Brain pericyte (primary cell): ENCODE data around the gene SLC44A1.

Source experiments
- DNase-seq: peaks from one replicate; pipeline ENCODE4 v3.0.0-alpha.2; 2012; ENCODE audit warnings: low read depth, low spot score

Gene SLC44A1

DNA sequence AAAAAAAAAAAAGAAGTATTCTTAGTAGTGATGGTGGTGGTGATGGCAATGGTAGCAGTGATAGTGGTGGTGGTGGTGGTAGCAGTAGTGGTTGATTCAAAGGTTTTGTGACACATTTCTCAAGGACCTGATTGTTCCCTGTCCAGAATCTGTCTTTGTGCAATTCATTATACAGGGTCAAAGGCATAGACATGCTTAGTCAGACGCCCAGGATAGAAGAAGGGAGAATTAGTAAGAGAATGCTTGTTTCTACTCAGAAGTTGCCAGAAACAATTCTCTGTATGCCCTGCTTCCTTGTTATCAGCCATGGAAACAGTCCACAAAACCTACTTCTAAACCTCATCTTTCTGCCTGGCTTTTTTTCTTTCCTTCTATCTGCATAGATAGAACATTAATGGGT, 89.4 kb downstream of the SLC44A1 start:
- no peak for DNase-seq

DNA sequence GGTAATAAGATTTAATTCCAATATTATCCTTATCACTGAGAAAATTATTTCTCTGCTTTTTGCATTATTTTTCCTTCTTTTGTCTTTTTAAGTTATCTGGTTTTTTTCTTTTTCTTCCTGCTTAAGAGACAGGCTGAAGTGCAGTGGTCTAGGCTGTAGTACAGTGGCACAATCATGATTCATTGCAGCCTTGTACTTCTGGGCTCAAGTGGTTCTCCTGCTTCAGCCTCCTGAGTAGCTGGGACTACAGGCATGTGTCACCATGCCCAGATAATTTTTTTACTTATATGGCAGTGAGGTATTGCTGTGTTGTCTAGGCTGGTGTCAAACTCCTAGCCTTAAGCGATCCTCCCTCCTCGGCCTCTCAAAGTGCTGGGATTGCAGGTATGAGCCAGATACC, 93.9 kb downstream of the SLC44A1 start:
- no peak for DNase-seq

DNA sequence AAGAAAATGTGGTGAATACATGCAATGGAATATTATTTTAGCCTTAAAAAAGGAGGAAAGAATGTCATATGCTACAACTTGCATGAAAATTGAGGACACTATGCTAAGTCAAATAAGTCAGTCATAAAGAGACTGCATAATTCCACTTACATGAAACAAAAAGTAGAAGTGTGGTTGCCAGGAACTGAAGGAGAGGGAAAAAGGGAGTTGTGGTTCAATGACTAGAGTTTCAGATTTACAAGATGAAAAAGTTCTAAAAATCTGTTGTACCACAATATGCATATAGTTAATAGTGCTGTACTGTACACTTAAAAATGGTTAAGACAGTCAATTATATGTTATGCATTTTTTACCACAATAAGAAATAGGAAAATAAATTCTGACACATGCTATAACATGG, 95.4 kb downstream of the SLC44A1 start:
- DNase-seq, result no peak

DNA sequence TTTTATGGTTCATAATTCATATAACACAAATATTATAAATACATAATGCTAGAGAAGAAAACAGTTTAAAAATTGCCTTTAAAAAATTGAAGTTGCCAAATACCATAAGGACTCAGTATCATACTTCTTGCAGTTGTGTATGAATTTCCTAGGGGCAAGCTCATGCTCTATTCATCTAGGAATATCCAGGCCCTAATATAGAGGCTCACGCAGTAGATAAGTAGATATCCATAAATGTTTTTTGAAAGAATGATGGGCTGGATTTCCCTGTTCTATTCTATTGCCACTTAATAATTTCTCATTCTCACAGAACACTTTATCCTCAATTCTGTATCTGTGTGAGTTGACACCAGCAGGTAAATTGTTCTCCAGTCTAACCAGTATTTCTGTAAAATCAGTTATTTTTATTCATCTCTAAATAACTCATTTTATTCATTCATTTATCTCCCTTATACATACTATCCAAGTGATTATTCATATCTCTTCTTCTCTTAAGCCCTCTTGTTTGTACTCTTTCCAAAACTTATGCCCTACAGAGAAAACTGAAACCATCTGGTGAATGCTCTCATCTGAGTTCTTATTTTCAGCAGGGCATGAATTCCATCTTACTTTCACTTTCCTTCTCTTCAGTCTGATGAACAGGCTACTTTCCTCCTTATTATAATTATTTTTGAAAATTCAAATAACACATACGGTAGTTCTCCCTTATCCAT, 97.1 kb downstream of the SLC44A1 start:
- DNase-seq, result no peak

DNA sequence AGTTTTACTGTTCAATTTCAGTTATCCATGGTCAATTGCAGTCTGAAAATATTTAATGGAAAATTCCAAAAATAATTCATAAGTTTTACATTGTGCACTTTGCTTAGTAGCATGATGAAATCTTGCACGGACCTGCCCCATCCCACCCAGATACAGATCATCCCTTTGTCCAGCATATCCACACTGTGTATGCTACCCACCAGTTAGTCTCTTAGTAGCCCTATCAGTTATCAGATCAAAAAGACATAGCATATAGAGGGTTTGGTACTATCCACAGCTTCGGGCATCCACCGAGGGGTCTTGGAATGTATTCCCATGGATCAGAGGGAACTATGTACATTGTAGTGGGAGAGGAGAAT, 97.7 kb downstream of the SLC44A1 start:
- no peak for DNase-seq

DNA sequence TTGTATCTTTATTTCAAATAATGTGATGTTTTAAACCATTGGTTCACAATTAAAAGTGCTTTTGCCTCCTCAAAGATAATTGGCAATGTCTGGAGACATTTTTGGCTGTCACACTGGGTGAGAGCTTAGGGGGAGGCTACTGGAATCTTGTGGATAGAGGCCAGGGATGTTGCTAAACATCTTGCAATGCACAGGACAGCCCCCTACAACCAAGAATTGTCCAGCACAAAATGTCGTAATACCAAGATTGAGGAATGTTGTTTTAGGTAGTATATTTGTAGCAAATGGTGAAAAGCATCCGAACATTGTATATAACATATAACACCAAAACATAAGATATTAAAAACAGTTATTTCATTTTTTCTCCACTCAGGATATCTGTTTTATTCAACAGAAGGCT, 99.8 kb downstream of the SLC44A1 start:
- DNase-seq, result no peak

DNA sequence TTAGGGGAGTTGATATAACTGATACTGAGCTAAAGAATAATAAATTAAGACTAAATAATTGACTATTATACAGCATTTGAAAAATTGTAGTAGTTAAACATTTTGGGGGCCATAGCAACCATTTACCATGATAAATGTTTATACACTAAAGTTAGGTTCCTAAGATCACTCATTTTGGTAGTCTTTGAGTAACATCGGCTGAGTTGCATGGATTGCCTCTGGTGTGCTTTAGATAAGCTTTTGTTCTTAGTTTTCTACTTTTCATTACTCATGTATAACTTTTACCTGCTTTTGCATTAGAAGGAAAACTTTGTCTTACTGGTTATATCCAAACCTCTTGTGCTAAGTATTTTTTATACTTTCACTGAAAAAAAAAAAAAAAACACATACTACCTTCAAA, 101.2 kb downstream of the SLC44A1 start:
- no peak for DNase-seq

DNA sequence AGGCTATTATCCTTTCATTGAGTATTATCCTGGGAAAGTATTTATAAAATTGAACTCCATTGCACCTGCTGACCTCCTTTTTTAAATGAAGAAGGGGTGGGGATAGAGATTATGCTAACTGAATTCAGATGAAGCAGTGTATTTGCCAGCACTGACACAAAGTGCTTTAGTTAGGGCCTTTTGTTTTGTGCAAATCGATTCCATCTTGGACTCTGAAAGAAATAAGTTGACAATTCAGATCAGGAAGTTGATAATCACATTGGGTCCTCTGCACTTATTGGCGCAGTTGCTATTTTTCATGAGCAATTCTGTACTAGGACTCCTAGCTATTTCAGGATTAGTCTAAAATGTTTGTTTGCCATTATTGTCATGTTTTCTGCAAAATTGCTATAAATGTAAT, 101.8 kb downstream of the SLC44A1 start:
- DNase-seq, result no peak

DNA sequence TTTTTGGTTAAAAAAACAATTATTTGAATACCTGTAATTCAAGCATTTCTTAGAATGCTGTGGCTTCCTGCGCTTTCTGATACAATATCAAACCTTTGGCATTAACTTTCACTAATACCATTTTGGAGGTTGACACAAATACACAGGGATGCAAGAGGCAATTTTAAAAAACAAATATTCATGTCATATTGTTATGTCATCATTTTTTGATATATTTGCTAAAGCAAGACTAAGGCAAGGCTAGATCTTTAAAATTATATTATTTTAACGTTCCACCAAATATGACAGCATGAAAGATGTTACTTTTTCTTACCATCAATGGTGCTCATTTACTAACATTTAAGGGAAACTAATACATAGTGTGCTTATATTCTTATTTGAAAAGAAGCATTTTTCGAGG, 110.0 kb downstream of the SLC44A1 start:
- no peak for DNase-seq

DNA sequence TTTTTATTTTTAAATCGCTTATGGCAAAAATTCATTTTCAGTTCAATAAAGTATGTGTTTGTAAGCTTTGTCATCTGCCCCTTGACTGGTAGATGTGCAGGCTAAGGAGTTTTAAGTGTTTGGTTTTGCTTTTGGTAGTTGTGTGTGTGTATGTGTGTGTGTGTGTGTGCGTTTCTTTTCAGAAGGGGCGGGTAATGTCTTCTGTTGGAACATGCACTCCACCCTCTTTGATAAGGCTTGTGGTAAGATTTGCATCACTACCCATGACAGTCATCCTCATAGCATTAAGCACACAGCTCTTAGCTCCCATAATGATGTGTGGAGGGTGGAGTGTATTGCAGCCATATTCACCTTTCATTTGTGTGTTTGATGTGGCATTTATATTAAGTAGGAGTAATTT, 111.3 kb downstream of the SLC44A1 start:
- no peak for DNase-seq

DNA sequence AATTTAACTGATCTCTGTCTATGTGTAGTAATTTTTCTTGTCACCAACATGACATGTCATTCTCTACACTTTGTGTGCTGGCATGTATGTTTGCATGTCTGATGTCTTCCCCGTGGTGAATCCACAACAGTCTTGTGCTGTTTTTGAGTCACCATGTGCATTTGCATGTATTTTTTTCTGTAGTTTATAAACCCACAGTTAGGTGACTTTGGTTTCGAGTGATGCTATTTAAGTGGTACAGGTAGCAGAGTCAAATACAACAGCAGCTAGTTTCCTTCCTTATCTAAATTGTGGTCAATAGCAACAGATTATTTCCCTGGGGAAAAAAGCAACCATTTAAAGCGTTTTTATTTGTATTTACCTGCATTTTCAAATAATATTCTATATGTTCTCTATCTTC, 113.5 kb downstream of the SLC44A1 start:
- no peak for DNase-seq

DNA sequence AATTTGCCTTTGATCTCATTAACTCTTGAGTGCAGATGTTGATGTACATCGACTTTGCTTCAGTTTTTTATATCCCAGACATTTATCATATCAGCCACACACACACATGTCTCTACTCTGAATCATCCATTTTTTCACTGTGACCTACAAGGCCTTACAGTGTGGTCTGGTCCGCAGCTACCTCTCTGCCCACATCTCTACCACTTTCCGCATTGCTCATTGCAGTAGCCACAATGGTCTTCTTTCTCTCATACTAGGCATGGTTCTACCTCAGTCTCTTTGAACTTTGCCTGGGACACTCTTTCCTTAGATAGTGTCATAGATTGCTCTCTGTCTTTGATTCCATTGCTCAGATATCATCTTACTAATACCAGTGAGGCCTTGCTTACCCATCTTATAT, 115.4 kb downstream of the SLC44A1 start:
- no peak for DNase-seq

DNA sequence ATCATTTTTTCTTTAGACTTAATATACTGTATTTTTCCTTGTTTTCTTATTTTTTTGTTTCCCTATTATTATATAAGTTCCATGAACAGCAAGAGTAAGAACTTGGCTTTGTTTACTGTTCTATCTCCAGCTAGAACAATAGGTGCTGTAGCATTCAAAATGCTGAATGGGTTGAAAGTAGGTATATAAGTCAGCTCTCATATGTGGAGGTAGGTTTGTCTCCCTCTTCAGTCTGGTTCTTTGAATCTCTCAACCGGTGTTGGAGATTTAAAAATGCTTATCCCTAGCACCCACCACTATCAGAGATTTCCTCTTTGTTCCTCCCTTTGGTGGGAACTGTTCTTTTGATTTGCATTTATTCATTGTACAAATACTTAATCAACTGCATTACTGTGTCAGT, 115.9 kb downstream of the SLC44A1 start:
- DNase-seq, result no peak

DNA sequence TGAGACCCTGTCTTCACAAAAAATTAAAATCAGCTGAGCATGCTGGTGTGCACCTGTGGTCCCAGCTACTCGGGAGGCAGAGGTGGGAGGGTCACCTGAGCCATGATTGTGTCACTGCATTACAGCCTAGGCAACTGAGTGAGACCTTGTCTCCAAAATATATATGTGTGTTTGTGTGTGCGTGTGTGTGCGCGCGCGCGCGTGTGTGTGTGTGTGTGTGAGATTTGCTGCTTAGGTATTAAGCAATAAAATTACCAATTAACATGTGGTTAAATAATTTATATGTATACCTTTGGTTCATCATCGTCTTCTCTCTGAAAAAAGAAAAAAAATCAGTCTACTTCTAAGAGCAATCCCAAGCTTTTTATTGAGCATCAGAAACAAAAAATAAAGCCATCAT, 117.4 kb downstream of the SLC44A1 start:
- no peak for DNase-seq

DNA sequence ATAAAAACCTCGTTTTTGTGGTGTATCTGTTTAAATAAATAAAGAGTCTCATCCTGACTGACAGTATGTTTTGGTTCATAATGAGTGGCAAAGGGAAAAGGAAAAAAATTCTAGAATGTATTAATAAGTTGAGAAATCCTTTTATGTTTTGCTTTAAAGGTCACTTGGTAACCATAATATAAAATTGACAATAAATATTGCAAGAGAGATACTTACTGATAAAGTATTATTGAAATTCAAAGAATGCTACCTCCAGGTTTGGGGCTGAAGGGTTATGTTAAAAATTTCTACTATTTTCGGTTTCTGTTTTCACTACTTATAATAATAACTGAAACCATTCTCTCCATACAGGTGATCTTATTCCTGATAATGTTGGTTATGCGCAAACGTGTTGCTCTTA, 118.0 kb downstream of the SLC44A1 start:
- no peak for DNase-seq

DNA sequence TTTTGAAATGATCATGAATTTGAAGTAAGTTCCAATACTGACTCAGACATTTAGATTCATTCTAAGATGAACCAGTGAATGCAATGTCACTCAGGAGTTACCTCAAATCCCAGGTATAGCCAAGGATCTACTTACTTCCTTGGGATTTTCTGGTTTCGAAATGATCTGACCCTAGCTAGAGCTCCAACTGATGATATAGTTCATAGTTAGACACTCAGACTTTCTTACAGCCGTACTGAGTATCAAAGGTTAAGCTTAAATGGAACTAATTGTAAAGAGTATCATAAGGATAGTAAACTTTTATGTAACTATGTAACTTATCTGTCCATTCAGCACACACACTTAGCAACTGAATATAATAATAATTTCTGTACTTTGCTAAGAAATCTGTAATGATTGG, 119.4 kb downstream of the SLC44A1 start:
- no peak for DNase-seq

DNA sequence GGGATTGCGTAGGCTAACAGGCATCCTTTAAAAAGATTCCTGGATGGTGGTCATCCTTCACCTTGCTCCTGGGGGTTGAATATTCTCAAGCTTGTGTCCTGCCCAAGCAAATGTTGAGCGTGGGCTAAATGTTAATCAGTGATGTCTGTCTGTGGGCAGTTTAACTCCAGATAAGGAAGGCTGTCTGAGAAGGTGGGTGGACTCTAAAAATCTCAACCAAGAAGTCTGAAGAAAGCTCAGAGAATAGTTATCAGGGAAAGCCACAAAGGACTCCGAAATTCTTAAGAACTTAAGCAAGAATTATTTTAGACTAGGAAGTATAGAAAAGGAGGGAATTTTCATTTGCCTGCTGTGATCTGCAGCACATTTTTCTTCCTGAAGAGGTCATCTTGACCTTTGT, 125.5 kb downstream of the SLC44A1 start:
- DNase-seq, result no peak

DNA sequence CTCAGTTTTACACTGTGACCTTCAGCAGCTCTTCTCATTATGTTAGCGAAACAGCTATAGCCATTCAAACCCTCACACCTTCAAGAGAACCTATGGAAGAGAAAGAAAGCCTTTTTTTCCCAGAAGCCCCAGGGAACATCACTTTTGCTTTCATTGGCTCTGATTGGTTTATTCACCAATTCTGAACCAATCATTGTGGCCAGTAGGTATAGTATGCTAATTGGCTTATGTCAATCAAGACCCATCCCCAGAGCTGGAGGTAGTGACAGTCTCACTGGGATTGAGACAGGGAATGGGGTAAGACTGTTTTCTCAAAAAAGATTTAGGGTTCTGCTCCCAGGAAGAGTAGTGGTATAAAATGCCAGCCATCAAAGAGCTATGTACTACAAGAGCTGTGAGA, 129.3 kb downstream of the SLC44A1 start:
- no peak for DNase-seq

DNA sequence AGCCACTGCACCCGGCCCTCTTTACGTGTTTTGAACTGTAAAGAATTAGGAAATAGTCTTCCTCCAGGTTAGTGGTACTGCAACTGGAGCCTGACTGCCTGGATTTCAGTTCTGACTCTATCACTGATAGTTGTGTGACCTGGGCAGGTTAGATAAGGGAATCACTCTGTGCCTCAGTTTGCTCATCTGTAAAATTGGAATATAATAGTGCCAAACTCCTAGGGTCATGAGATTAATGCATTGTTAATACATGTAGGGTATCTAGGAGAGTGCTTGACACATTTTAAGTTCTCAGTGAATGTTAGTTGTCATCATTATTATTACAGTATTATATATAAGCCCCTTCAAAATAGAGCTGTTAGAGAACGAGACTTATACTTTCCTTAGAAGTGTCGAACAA, 130.9 kb downstream of the SLC44A1 start:
- no peak for DNase-seq

DNA sequence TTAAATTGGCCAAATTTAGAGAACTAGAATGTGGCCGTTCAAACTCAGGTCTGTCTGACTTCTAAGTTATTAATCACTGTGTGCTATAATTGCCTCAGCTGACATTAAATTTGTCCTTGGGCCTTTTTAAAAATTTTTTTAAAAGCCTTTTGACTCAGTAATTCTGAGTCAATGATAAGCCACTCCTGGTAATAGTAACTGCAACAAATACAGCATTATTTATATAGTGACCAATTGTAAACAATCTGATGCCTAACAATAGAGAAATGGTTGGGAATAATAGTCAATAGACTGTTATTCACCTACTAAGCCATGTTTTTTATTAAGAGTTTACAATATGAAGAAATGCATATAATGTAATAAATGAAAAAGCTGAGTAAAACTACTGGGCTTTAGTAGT, 132.4 kb downstream of the SLC44A1 start:
- no peak for DNase-seq

DNA sequence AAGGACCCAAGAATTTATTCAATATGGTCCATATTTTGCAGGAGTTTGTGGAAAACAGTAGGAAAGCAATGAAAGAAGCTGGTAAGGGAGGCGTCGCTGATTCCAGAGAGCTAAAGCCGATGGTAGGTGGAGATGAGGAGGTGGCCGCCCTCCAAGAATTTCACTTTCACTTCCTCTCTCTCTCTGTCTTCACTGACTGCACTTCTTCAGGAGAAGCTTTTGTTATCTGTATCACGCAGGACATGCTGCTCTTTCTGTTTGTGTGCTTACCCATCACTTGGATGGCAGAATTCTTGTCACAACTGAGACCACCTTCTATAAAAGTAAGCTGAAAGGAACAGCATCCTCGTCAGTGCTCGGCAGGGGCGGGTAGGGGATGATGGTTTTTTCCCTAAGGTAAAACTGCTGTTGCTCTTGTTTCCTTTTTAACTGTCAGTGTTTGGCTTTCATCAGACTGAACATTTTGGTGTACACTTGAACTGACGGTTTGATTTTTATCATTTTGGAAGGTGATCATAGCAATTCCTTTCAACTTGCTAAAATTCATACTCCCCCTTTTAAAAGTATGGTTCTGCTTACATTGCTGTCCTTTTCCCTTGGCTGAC, 141.0 kb downstream of the SLC44A1 start:
- DNase-seq, result no peak

DNA sequence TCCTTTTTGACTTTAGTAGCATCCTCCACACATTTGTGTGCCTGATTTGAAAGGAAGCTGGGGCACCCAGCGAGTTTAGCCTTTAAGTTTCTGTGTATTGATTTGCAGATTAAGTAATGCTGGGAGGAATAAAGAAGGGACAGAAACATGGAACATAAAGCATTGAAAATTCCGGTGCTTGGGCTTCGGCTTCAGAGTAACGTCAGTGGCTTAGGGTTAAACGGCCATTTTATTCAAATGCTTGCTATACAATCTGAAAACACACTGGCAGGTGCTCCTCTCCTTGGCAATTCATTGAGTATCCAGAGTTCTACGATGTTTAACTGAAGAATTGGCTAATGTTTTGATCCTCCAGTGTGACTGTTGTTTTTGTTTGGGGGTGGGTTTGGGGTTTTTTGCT, 145.3 kb downstream of the SLC44A1 start:
- no peak for DNase-seq

DNA sequence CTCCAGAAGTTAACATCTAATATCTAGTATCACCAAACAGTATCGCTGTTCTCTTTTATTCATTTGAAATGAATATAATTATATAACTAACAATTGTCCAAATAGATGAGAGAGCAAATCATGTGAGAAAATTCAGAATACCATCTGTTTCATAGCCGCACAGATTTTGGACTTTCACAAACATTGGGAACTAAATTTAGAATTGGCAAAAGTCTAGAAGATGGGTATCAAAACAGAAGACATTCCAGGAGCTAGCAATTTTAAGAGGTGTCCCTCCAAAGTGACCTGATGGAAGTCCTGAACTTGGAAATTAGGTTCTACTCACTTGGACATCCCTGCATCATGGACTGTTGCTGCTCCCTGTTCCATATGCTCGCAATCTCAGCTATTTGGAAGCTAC, 146.4 kb downstream of the SLC44A1 start:
- DNase-seq, result no peak

DNA sequence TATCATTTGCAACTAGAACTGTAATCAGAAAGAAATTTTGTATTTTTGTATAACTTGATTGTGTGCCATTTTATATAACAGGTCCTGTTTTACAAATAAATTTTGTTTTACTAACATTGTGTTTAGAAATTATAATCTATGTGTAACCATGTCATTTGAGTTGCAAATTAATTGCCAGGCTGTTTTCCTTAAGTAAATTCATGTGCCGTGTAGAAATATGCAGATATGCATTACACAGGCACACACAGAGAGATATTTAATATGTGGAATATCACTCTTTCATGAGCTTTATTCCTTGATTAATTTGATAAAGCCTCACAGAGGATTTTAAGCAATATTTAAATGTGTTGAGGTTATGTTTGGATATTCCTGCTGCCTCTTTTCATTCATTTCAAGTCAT, 146.8 kb downstream of the SLC44A1 start:
- DNase-seq, result no peak
